UCSD-AML1 (cell line): Measurements from ENCODE around the gene C4A.
"Not testable (repeated sequence)": the region's sequence is repeated elsewhere in the genome, so short reads cannot be mapped to it uniquely, and the experiment has no call there.

ENCODE experiments used
- DNase-seq: peaks from one replicate; lab custom pipeline; 2025; ENCODE audit not compliant: unreplicated experiment; lab: John Stamatoyannopoulos, UW

The C4A gene

GRCh38 chr6:31979238-31979898 is 2.5 kb upstream of the C4A start:
- no peak for DNase-seq

DNA sequence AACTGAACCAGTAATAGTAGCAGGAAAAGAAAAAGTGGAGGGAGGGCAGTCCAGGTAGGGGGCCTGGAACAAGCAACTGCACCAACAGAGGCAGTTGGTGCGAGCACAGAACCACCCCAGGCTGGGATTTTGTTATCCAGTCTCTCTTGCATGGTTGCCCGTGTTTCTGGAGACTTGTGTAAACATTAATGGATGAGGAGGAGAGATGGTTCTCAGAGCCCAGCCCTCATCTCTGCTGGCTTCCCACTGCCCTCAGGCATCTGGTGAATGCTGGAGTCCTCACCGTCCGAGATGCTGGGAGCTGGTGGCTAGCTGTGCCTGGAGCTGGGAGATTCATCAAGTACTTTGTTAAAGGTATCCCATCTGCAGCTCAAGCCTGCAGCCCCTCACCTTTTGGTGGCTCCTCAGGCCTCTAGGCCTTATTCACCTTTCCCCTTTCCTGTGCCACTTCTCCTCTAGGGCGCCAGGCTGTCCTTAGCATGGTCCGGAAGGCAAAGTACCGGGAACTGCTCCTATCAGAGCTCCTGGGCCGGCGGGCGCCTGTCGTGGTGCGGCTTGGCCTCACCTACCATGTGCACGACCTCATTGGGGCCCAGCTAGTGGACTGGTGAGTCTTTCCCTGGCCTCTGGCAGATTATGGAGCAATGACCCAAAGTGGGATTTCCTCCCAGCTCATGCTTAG is 1.5 kb upstream of the C4A start:
- DNase-seq = not testable (repeated sequence)

GRCh38 chr6:31980998-31981397 is 859 bp upstream of the C4A start:
- not testable (repeated sequence) for DNase-seq

DNA sequence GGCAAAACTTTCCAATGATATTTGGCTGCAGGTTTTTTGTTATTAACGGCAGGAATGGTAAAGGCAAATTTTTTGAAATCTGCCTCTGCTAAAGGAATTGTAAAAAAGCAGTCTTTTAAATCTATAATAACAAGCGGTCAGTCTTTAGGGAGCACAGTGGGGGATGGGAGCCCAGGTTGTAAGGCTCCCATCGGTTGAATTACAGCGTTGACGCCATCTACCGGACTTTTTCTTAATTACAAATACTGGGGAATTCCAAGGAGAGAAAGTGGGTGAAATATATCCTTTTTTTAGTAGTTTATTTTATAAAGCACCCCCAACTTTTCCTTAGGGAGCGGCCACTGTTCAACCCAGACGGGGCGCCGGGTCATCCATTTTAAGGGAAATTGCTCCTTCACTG is 7.5 kb downstream of the C4A start:
- not testable (repeated sequence) for DNase-seq

GRCh38 chr6:31994421-31994820 is 12.6 kb downstream of the C4A start:
- DNase-seq = not testable (repeated sequence)

- not testable (repeated sequence) for DNase-seq
These were observed 14.5 kb downstream of the C4A start for GRCh38 chr6:31996385-31996784.

- DNase-seq = not testable (repeated sequence)
These were observed 20.9 kb downstream of the C4A start for GRCh38 chr6:32002546-32003268.

- not testable (repeated sequence) for DNase-seq
These were observed 21.4 kb downstream of the C4A start for GRCh38 chr6:32003301-32003700.

DNA sequence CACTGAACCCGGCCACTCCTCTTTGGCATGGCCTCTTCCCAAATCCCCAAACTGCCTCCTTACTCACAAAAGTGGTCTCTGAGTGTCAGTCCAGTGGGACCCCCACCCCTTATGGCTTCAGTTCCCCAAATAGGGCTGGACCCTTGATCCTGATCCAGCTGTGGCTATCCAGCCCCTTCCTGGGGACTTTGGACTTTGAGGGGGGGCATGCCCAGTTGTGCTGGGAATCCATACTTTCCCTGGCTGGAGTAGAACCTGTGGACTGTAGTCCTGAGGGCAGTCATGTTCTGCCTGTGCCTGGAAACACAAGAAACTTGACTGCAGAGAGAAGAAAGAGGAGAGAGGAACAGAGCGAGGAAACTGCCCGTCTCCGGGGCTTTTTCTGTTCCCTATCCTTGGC is 22.5 kb downstream of the C4A start:
- not testable (repeated sequence) for DNase-seq

DNA sequence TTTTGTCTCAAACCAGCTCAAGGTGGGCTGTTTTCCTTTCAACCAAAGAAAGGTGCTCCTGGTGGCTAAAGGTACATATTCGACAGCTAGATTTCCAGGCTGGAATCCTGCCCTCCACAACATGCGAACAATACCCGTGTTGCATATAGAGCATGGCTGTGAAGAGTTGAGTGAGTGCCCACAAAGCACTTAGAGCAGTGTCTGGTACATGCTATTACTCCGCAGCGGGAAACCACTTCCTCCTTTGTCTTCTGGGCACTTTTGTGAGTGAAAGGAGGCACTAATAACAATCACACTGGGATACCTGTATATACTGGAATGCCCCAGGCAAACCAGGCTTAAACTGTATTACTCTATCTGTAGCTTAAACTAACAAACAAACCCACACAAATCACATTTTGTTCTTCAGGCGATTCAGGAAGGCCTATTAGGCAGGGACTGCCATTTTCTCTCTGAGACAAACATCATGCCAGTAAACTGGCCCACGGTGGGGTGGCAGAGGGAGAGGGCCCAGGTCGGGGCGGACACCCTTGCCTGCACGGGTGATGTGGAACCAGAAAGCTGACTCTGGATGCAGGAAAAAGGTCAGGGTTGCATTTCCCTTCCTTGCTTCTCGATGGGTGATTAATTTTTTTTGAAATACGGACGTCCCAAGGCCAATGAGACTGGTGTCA is 23.1 kb downstream of the C4A start:
- not testable (repeated sequence) for DNase-seq

DNA sequence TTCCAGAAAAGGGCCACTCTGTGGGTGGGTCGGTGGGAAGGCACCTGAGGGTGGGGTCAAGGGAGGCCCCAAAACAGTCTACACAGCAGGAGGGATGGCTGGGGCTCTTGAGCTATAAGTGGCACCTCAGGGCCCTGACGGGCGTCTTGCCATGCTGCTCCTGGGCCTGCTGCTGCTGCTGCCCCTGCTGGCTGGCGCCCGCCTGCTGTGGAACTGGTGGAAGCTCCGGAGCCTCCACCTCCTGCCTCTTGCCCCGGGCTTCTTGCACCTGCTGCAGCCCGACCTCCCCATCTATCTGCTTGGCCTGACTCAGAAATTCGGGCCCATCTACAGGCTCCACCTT is 23.7 kb downstream of the C4A start:
- not testable (repeated sequence) for DNase-seq

DNA sequence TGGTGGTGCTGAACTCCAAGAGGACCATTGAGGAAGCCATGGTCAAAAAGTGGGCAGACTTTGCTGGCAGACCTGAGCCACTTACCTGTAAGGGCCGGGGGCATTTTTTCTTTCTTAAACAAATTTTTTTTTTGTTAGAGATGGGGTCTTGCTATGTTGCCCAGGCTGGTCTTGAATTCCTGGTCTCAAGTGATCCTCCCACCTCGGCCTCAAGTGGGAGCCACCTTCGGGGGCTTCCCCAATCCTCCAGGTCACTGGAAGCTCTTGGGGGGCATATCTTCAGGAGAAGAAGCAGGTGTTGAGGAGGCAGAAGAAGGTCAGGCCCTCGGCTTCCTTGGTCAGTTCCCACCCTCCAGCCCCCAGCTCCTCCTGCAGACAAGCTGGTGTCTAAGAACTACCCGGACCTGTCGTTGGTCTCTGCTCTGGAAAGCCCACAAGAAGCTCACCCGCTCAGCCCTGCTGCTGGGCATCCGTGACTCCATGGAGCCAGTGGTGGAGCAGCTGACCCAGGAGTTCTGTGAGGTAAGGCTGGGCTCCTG is 24.2 kb downstream of the C4A start:
- not testable (repeated sequence) for DNase-seq

DNA sequence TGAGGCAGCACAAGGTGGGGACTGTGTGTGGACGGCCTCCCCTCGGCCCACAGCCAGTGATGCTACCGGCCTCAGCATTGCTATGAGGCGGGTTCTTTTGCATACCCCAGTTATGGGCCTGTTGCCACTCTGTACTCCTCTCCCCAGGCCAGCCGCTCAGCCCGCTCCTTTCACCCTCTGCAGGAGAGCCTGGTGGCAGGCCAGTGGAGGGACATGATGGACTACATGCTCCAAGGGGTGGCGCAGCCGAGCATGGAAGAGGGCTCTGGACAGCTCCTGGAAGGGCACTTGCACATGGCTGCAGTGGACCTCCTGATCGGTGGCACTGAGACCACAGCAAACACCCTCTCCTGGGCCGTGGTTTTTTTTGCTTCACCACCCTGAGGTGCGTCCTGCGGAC is 25.2 kb downstream of the C4A start:
- not testable (repeated sequence) for DNase-seq

GRCh38 chr6:32008037-32008436 is 26.2 kb downstream of the C4A start:
- DNase-seq = not testable (repeated sequence)

GRCh38 chr6:32008616-32009015 is 26.8 kb downstream of the C4A start:
- DNase-seq = not testable (repeated sequence)

DNA sequence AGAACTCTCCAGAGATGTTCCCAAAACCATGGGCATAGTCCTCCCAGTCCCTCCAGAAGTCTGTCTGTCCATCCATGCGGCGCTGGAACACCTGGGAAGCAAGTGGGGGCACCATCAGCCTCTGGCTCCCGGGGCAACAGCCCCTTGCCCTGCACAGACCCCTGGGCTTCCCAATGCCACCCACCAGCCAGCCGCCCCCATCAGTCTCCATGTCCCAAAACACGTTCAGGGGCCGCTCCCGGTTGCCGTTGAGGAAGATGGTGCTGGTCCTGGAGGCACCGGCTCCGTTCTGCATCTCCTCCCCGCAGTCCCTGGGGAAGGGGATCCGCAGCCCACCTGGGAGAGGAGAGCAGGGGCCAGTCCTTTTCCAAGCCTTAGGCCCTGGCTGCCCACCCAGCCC is 27.7 kb downstream of the C4A start:
- DNase-seq = not testable (repeated sequence)

GRCh38 chr6:32010856-32011530 is 29.1 kb downstream of the C4A start:
- not testable (repeated sequence) for DNase-seq

- not testable (repeated sequence) for DNase-seq
These were observed 31.2 kb downstream of the C4A start for GRCh38 chr6:32012941-32013617.

GRCh38 chr6:32013738-32014137 is 31.9 kb downstream of the C4A start:
- DNase-seq = not testable (repeated sequence)

DNA sequence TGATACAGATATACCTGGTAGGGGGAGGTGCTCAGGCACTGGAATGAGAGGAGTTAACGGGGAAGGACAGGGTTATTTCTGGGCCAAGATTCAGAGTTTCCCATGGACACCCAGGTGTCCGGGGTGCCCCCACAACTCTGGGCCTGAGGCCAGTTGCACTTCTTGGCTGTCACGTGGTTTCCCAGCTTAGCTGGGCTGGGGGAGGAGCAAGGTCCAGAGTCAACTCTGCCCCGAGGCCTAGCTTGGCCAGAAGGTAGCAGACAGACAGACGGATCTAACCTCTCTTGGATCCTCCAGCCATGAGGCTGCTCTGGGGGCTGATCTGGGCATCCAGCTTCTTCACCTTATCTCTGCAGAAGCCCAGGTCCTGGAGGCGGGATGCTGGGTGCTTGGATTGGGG is 32.7 kb downstream of the C4A start, which contains the start of gene C4B:
Gene C4B, plus strand, starts transcription at position 249 of the 400 bp plus-strand sequence. Its CDS starts 51 bp downstream, at position 300.
- not testable (repeated sequence) for DNase-seq
